ENCODE data around the gene YY1AP1.
"Not testable (repeated sequence)": the region's sequence is repeated elsewhere in the genome, so short reads cannot be mapped to it uniquely, and the experiment has no call there.

YY1AP1 gene, protein sequence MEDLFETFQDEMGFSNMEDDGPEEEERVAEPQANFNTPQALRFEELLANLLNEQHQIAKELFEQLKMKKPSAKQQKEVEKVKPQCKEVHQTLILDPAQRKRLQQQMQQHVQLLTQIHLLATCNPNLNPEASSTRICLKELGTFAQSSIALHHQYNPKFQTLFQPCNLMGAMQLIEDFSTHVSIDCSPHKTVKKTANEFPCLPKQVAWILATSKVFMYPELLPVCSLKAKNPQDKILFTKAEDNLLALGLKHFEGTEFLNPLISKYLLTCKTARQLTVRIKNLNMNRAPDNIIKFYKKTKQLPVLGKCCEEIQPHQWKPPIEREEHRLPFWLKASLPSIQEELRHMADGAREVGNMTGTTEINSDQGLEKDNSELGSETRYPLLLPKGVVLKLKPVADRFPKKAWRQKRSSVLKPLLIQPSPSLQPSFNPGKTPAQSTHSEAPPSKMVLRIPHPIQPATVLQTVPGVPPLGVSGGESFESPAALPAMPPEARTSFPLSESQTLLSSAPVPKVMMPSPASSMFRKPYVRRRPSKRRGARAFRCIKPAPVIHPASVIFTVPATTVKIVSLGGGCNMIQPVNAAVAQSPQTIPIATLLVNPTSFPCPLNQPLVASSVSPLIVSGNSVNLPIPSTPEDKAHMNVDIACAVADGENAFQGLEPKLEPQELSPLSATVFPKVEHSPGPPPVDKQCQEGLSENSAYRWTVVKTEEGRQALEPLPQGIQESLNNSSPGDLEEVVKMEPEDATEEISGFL

DNA sequence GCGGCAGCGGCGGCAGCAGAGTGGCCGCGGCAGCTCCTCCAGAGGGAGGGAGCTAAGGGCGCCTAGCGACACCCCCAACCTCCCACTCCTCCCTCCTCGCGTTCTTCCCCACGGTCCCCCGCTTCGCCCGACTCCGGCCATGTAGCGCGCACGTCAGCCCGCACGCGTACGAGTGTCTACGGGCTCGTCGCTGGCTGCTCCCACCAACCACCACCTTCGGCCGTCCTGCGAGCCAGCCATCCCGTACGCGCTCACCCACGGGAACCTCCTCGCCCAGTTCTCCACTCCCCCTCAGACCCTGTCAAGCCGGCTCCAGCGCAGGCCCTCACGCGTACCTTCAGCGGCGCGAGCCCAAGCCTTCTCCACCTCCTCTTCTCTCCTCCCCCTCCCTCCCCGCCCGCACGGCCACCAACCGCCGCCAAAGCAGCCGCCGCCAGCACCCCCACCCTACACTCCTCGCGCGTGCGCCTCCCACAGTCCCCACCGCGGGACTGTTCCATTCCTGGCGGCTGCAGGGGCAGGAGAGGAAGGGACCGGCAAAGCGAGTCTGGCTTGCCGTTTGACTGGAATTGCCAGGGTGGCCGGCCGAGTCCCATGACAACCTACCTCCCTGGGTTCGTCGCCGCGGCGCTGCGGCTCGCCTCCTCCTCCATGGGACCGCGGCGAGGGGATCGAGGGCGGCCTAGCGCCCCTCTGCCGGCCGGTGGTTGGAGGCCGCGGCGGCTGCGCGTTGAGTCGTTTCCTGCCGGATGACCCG is at the start of gene YY1AP1:
TSS of gene YY1AP1 (minus strand) at position 451 of the 757 bp plus-strand sequence. CDS start 8,338 bp downstream, outside the sequence.
- peak; percentile 96 for DNase-seq

GRCh38 chr1:155729031-155729898 is 40.7 kb upstream of the YY1AP1 start:
- peak; percentile 39 for DNase-seq

DNA sequence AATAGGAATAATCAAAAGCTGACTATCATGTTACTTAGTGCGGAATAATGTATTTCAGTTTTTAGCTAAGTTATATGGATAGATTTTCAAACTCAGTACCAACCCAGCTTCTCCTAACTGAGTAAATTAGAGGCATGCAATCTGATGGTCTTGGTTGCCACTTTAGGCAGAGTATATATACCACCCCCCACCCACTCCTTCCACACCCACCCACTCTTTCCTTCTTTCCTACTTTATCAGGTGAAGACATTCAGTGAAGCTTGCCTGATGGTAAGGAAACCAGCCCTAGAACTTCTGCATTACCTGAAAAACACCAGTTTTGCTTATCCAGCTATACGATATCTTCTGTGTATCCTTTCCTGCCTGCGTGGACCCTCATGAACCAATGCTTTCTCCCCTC is 36.6 kb upstream of the YY1AP1 start:
- no peak for DNase-seq

DNA sequence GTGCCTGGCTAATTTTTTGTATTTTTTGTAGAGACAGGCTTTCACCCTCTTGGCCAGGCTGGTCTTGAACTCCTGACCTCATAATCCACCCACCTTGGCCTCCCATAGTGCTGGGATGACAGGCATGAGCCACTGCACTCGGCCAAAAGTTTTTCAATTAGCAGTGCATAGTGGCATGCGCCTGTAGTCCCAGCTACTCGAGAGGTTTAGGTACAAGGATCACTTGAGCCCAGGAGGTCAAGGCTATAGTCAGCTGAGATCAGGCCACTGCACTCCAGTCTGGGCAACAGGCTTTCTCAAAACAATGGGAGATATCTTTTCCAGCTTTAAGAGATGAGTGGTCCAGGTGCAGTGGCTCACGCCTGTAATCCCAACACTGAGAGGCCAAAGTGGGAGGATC is 31.1 kb upstream of the YY1AP1 start:
- DNase-seq = no peak

- DNase-seq = not testable (repeated sequence)
These were observed 30.0 kb upstream of the YY1AP1 start for GRCh38 chr1:155718524-155719115.

- DNase-seq = no peak
These were observed 28.5 kb upstream of the YY1AP1 start for GRCh38 chr1:155717041-155717440.

GRCh38 chr1:155715777-155716176 is 27.2 kb upstream of the YY1AP1 start:
- no peak for DNase-seq

- DNase-seq = not testable (repeated sequence)
These were observed 26.5 kb upstream of the YY1AP1 start for GRCh38 chr1:155715056-155715455.

DNA sequence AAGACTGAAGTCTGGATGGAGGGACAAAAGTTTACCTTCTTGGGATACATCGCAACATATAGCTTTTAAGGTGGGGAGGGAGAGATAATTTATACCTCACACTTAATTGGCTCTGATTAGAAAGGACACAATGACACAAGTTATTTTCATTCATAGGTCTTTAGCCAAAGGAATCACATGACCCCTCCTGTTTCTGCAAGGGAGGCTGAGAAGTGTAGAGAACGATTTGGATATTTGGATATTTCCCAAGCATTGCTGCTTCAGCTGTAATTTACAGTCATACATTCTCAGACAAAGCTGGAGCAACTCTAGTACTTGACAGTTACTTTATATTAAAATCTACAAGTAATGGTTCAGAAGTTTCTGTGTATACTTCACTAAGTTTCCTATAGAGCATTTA is 24.5 kb upstream of the YY1AP1 start:
- DNase-seq = no peak

DNA sequence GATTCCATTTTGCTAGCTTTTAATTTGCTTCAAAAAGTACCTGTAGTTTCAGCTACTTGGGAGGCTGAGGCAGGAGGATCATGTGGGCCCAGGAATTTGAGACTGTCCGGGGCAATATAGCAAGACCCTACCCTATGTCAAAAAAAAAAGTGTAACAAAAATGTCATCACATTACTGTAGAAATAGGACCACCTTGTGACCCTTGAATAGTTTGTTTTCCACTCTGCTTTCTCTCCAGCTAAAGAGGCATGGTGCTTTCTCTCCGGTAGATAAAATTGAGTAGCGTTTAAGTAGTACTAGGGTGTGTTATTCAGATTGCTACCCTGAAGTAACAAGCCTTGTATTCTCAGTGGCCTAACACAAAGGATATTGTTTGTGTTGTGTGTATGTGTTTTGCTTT is 24.1 kb upstream of the YY1AP1 start:
- DNase-seq = not testable (repeated sequence)

DNA sequence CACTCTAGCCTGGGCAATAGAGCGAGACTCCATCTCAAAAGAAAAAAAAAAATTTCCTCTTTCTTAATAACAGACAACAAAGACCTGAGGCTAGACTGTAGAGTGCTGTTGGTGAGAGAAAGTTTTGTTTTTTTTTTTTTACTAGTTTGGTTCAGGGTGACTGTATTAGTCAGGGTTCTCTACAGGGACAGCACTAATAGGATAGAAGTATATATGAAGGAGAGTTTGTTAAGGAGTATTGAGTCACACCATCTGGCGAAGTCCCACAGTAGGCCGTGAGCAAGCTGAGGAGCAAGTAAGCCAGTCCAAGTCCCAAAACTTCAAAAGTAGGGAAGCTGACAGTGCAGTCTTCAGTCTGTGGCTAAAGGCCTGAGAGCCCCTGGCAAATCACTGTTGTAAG is 22.9 kb upstream of the YY1AP1 start:
- DNase-seq = not testable (repeated sequence)

- DNase-seq = no peak
These were observed 20.8 kb upstream of the YY1AP1 start for GRCh38 chr1:155709391-155709790.

- no peak for DNase-seq
These were observed 17.6 kb upstream of the YY1AP1 start for GRCh38 chr1:155706139-155706538.

DNA sequence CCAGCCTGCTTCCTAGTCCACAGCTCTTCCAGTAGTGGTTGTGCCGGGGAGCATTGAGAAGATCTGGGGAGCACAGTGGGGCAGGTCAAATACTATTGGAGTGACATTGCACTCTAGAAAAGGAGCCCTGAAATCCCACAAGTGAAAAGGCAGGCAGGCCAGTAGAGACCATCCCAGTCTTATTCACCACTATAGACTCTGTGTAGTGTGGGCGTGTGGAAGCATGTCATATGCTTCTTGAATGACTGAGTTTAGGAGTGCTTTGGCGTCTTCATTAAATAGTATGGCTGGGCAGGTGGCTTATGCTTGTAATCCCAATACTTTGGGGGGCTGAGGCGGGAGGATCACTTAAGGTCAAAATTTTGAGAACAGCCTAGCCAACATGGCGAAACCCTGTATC is 15.8 kb upstream of the YY1AP1 start:
- not testable (repeated sequence) for DNase-seq

DNA sequence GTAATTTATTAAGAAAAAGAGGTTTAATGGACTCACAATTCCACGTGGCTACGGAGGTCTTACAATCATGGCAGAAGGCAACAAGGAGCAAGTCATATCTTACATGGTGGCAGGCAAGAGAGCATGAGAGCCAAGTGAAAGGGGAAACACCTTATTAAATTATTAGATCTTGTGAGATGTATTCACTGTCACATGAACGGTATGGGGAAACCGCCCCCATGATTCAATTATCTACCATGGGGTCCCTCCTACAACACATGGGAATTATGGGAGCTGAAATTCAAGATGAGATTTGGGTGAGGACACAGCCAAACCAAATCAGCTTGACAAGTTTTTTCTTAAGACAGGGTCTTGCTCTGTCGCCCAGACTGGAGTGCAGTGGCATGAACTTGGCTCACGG is 14.6 kb upstream of the YY1AP1 start:
- no peak for DNase-seq

- not testable (repeated sequence) for DNase-seq
These were observed 13.1 kb upstream of the YY1AP1 start for GRCh38 chr1:155701675-155702074.

DNA sequence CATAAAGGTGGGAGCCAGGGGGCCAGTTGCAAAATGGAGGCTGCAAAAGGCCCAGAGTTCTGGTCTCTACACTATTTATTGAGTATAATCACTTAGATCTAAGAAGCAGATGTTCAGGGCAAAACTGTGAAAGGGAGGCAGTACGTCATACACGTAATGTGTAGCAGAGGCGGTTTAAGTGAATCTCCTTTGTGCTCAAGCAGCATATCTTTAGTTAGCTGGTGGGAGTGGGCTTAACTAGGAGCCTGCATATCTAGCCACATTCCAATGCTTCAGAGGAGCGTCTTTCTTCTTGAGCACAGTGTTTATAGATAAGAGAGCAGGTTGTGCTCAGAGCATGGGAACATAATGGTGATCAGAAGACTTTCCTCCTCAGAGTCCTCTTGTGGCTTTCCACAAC is 10.5 kb upstream of the YY1AP1 start:
- DNase-seq = not testable (repeated sequence)

- no peak for DNase-seq
These were observed 9.9 kb upstream of the YY1AP1 start for GRCh38 chr1:155698382-155699038.

GRCh38 chr1:155697616-155698015 is 9.0 kb upstream of the YY1AP1 start:
- DNase-seq = not testable (repeated sequence)

- no peak for DNase-seq
These were observed 8.5 kb upstream of the YY1AP1 start for GRCh38 chr1:155697046-155697445.

GRCh38 chr1:155696524-155696923 is 8.0 kb upstream of the YY1AP1 start:
- DNase-seq = no peak

Measured in right hindlimb (tissue), 1 donor.